ENCODE measurements around the gene MB. TPM values are rescaled to one million over a fixed set of nuclear protein-coding genes. Genes with fewer than 3 reads are reported as not detected.

MB gene
- total and polyA plus RNA-seq, 5 donors from 2014 or later, result not detected

- ATAC-seq (ENCODE audit: low read depth in 2 of 2) (no peak), DNase-seq (no peak)
- peaks cover 0 to 14% (median 7%) of the 10 kb centered on the region in 4 donors for H3K4me1 Mint-ChIP-seq
- H3K27me3 Mint-ChIP-seq, result no peaks in the 10 kb centered on the region
- no peak overlapping the region for H3K27ac Mint-ChIP-seq
- peaks cover 0 to 1% (median 0%) of the 10 kb centered on the region in 7 donors for H3K9me3 Mint-ChIP-seq
- no peak overlapping the region for H3K27ac ChIP-seq (ENCODE audit: insufficient read depth, low read length, poor library complexity, severe bottlenecking)
- no peaks in the 10 kb centered on the region for H3K9me3 ChIP-seq (ENCODE audit: control insufficient read depth in 2 of 2, low read length in 2 of 2)
- no peak overlapping the region for H3K4me3 ChIP-seq (ENCODE audit: low read depth, low read length)
- H3K36me3 ChIP-seq (ENCODE audit: control insufficient read depth, insufficient read depth, low read length), result no peaks in the 10 kb centered on the region
- H3K4me3 Mint-ChIP-seq, result no peak overlapping the region
- H3K36me3 Mint-ChIP-seq, result peaks cover 4% of the 10 kb centered on the region
- H3K4me1 ChIP-seq (ENCODE audit: control insufficient read depth, insufficient read depth, low read length, poor library complexity, severe bottlenecking), result no peaks in the 10 kb centered on the region
- no peaks in the 10 kb centered on the region for H3K27me3 ChIP-seq (ENCODE audit: control insufficient read depth, insufficient read depth, low read length)
These were observed 17.9 kb upstream of the MB start for GRCh38 chr22:35634943-35635540.

GRCh38 chr22:35634015-35634414, 16.9 kb upstream of the MB start:
- H3K4me3 Mint-ChIP-seq, result no peak overlapping the region
- H3K36me3 Mint-ChIP-seq, result peaks cover 4% of the 10 kb centered on the region
- Histone ChIP-seq H3K4me3 (ENCODE audit: low read depth, low read length) (no peak overlapping the region), H3K4me1 (ENCODE audit: control insufficient read depth, insufficient read depth, low read length, poor library complexity, severe bottlenecking) (no peaks in the 10 kb centered on the region), H3K9me3 (ENCODE audit: control insufficient read depth in 2 of 2, low read length in 2 of 2) (no peaks in the 10 kb centered on the region), H3K27ac (ENCODE audit: insufficient read depth, low read length, poor library complexity, severe bottlenecking) (no peak overlapping the region), H3K27me3 (ENCODE audit: control insufficient read depth, insufficient read depth, low read length) (no peaks in the 10 kb centered on the region), H3K36me3 (ENCODE audit: control insufficient read depth, insufficient read depth, low read length) (no peaks in the 10 kb centered on the region)
- peak in 1 of 2 donors; percentile 43 for ATAC-seq (ENCODE audit: low read depth in 2 of 2)
- H3K27me3 Mint-ChIP-seq, result no peaks in the 10 kb centered on the region
- peak overlapping the region in 2 of 3 donors; percentile 20 to 85 for H3K27ac Mint-ChIP-seq
- peaks cover 0 to 18% (median 12%) of the 10 kb centered on the region in 4 donors for H3K4me1 Mint-ChIP-seq
- DNase-seq, result peak in 1 of 3 donors; percentile 38
- peaks cover 0 to 1% (median 0%) of the 10 kb centered on the region in 7 donors for H3K9me3 Mint-ChIP-seq

- Histone ChIP-seq H3K9me3 (ENCODE audit: control insufficient read depth in 2 of 2, low read length in 2 of 2) (no peaks in the 10 kb centered on the region), H3K27me3 (ENCODE audit: control insufficient read depth, insufficient read depth, low read length) (no peaks in the 10 kb centered on the region), H3K36me3 (ENCODE audit: control insufficient read depth, insufficient read depth, low read length) (no peaks in the 10 kb centered on the region), H3K4me1 (ENCODE audit: control insufficient read depth, insufficient read depth, low read length, poor library complexity, severe bottlenecking) (no peaks in the 10 kb centered on the region), H3K27ac (ENCODE audit: insufficient read depth, low read length, poor library complexity, severe bottlenecking) (no peak overlapping the region), H3K4me3 (ENCODE audit: low read depth, low read length) (no peak overlapping the region)
- H3K27me3 Mint-ChIP-seq, result no peaks in the 10 kb centered on the region
- ATAC-seq (ENCODE audit: low read depth in 2 of 2) (no peak), DNase-seq (no peak)
- H3K9me3 Mint-ChIP-seq, result peaks cover 0 to 1% (median 0%) of the 10 kb centered on the region in 7 donors
- peak overlapping the region in 1 of 4 donors; percentile 7 for H3K4me3 Mint-ChIP-seq
- peak overlapping the region in 1 of 3 donors; percentile 85 for H3K27ac Mint-ChIP-seq
- peaks cover 4% of the 10 kb centered on the region for H3K36me3 Mint-ChIP-seq
- peaks cover 0 to 19% (median 13%) of the 10 kb centered on the region in 4 donors for H3K4me1 Mint-ChIP-seq
These were observed 16.4 kb upstream of the MB start for GRCh38 chr22:35633520-35633919.

- Mint-ChIP-seq H3K4me3 (no peak overlapping the region), H3K4me1 (peaks cover 0 to 21% (median 14%) of the 10 kb centered on the region in 4 donors), H3K27ac (peak overlapping the region in 1 of 3 donors; percentile 57)
These were observed 15.8 kb upstream of the MB start for GRCh38 chr22:35632935-35633334.

GRCh38 chr22:35631597-35631996, 14.5 kb upstream of the MB start:
- Histone ChIP-seq H3K4me1 (ENCODE audit: control insufficient read depth, insufficient read depth, low read length, poor library complexity, severe bottlenecking) (peaks cover 9% of the 10 kb centered on the region), H3K36me3 (ENCODE audit: control insufficient read depth, insufficient read depth, low read length) (no peaks in the 10 kb centered on the region), H3K4me3 (ENCODE audit: low read depth, low read length) (no peak overlapping the region), H3K9me3 (ENCODE audit: control insufficient read depth in 2 of 2, low read length in 2 of 2) (no peaks in the 10 kb centered on the region), H3K27me3 (ENCODE audit: control insufficient read depth, insufficient read depth, low read length) (no peaks in the 10 kb centered on the region), H3K27ac (ENCODE audit: insufficient read depth, low read length, poor library complexity, severe bottlenecking) (no peak overlapping the region)
- peak in 1 of 2 donors; percentile 22 for ATAC-seq (ENCODE audit: low read depth in 2 of 2)
- DNase-seq, result peak in 1 of 3 donors; percentile 39
- Mint-ChIP-seq H3K36me3 (peaks cover under 1% of the 10 kb centered on the region), H3K4me3 (no peak overlapping the region), H3K27me3 (peaks cover 5% of the 10 kb centered on the region), H3K4me1 (peaks cover 0 to 29% (median 21%) of the 10 kb centered on the region in 4 donors), H3K9me3 (peaks cover 0 to 1% (median 0%) of the 10 kb centered on the region in 7 donors), H3K27ac (peak overlapping the region in 1 of 3 donors; percentile 33)

More at GRCh38 chr22:35632935-35633334, 15.8 kb upstream of the MB start:
- Histone ChIP-seq H3K4me3 (ENCODE audit: low read depth, low read length) (no peak overlapping the region), H3K27ac (ENCODE audit: insufficient read depth, low read length, poor library complexity, severe bottlenecking) (no peak overlapping the region), H3K9me3 (ENCODE audit: control insufficient read depth in 2 of 2, low read length in 2 of 2) (no peaks in the 10 kb centered on the region), H3K36me3 (ENCODE audit: control insufficient read depth, insufficient read depth, low read length) (no peaks in the 10 kb centered on the region), H3K27me3 (ENCODE audit: control insufficient read depth, insufficient read depth, low read length) (no peaks in the 10 kb centered on the region), H3K4me1 (ENCODE audit: control insufficient read depth, insufficient read depth, low read length, poor library complexity, severe bottlenecking) (no peaks in the 10 kb centered on the region)
- ATAC-seq (ENCODE audit: low read depth in 2 of 2) (no peak), DNase-seq (no peak)
- Mint-ChIP-seq H3K9me3 (peaks cover 0 to 1% (median 0%) of the 10 kb centered on the region in 7 donors), H3K27me3 (peaks cover under 1% of the 10 kb centered on the region), H3K36me3 (peaks cover 4% of the 10 kb centered on the region)

GRCh38 chr22:35630891-35631290, 13.8 kb upstream of the MB start:
- no peak for DNase-seq
- Histone ChIP-seq H3K4me3 (ENCODE audit: low read depth, low read length) (no peak overlapping the region), H3K27ac (ENCODE audit: insufficient read depth, low read length, poor library complexity, severe bottlenecking) (no peak overlapping the region), H3K4me1 (ENCODE audit: control insufficient read depth, insufficient read depth, low read length, poor library complexity, severe bottlenecking) (peaks cover 9% of the 10 kb centered on the region), H3K27me3 (ENCODE audit: control insufficient read depth, insufficient read depth, low read length) (no peaks in the 10 kb centered on the region), H3K9me3 (ENCODE audit: control insufficient read depth in 2 of 2, low read length in 2 of 2) (no peaks in the 10 kb centered on the region), H3K36me3 (ENCODE audit: control insufficient read depth, insufficient read depth, low read length) (no peaks in the 10 kb centered on the region)
- no peak for ATAC-seq (ENCODE audit: low read depth in 2 of 2)
- Mint-ChIP-seq H3K9me3 (peaks cover 0 to 2% (median 0%) of the 10 kb centered on the region in 7 donors), H3K27me3 (peaks cover 7% of the 10 kb centered on the region), H3K4me1 (peaks cover 0 to 29% (median 22%) of the 10 kb centered on the region in 4 donors), H3K27ac (no peak overlapping the region), H3K4me3 (no peak overlapping the region), H3K36me3 (no peaks in the 10 kb centered on the region)

GRCh38 chr22:35630387-35630793, 13.3 kb upstream of the MB start:
- peak overlapping the region in 1 of 3 donors; percentile 18 for H3K27ac Mint-ChIP-seq
- H3K9me3 Mint-ChIP-seq, result peaks cover 0 to 3% (median 0%) of the 10 kb centered on the region in 7 donors
- H3K27ac ChIP-seq (ENCODE audit: insufficient read depth, low read length, poor library complexity, severe bottlenecking), result no peak overlapping the region

More at GRCh38 chr22:35630387-35630793, 13.3 kb upstream of the MB start:
- no peaks in the 10 kb centered on the region for H3K36me3 ChIP-seq (ENCODE audit: control insufficient read depth, insufficient read depth, low read length)
- peaks cover 11% of the 10 kb centered on the region for H3K27me3 Mint-ChIP-seq
- peaks cover 9% of the 10 kb centered on the region for H3K4me1 ChIP-seq (ENCODE audit: control insufficient read depth, insufficient read depth, low read length, poor library complexity, severe bottlenecking)
- DNase-seq (no peak), ATAC-seq (ENCODE audit: low read depth in 2 of 2) (no peak)
- H3K9me3 ChIP-seq (ENCODE audit: control insufficient read depth in 2 of 2, low read length in 2 of 2), result no peaks in the 10 kb centered on the region
- H3K27me3 ChIP-seq (ENCODE audit: control insufficient read depth, insufficient read depth, low read length), result peaks cover 4% of the 10 kb centered on the region
- H3K4me1 Mint-ChIP-seq, result peaks cover 0 to 29% (median 22%) of the 10 kb centered on the region in 4 donors
- H3K4me3 ChIP-seq (ENCODE audit: low read depth, low read length), result no peak overlapping the region
- H3K4me3 Mint-ChIP-seq, result no peak overlapping the region
- no peaks in the 10 kb centered on the region for H3K36me3 Mint-ChIP-seq
